NCI-H2029 treated with DMSO at 0.1 percent for 48 hours (cell line): ENCODE results near the gene DNAAF5.

Experiments used
- DNase-seq: peaks from one replicate; lab custom pipeline; 2025; lab: John Stamatoyannopoulos, UW

Gene DNAAF5

GRCh38 chr7:707296-708000, 19.1 kb upstream of the DNAAF5 start:
- DNase-seq = no peak

- no peak for DNase-seq
Observed at GRCh38 chr7:710161-710560, 16.3 kb upstream of the DNAAF5 start.

GRCh38 chr7:711093-711921, 15.2 kb upstream of the DNAAF5 start:
- no peak for DNase-seq

GRCh38 chr7:711922-712380, 14.5 kb upstream of the DNAAF5 start:
- DNase-seq = no peak

- DNase-seq = no peak
Observed at GRCh38 chr7:712381-713138, 13.9 kb upstream of the DNAAF5 start.

- DNase-seq = no peak
Observed at GRCh38 chr7:713139-713457, 13.4 kb upstream of the DNAAF5 start.

GRCh38 chr7:713488-714230, 12.8 kb upstream of the DNAAF5 start:
- no peak for DNase-seq

GRCh38 chr7:714251-714671, 12.2 kb upstream of the DNAAF5 start:
- DNase-seq = no peak

- DNase-seq = no peak
Observed at GRCh38 chr7:716222-716621, 10.3 kb upstream of the DNAAF5 start.

- DNase-seq = no peak
Observed at GRCh38 chr7:716636-717035, 9.9 kb upstream of the DNAAF5 start.

- DNase-seq = no peak
Observed at GRCh38 chr7:721619-722248, 4.8 kb upstream of the DNAAF5 start.

- DNase-seq = no peak
Observed at GRCh38 chr7:723541-723940, 3.0 kb upstream of the DNAAF5 start.

- no peak for DNase-seq
Observed at GRCh38 chr7:724298-724697, 2.2 kb upstream of the DNAAF5 start.

GRCh38 chr7:725223-726005, 1.1 kb upstream of the DNAAF5 start:
- no peak for DNase-seq

- DNase-seq = no peak
Observed at GRCh38 chr7:726854-727103, 280 bp downstream of the DNAAF5 start.

GRCh38 chr7:727104-727805, 756 bp downstream of the DNAAF5 start, which contains the start of gene PRKAR1B:
TSS of gene PRKAR1B (minus strand) at chr7:727281. CDS start at chr7:711505, 15,776 bp downstream.
- no peak for DNase-seq

GRCh38 chr7:727806-728460, 1.4 kb downstream of the DNAAF5 start:
- DNase-seq = no peak

GRCh38 chr7:728602-729001, 2.1 kb downstream of the DNAAF5 start:
- DNase-seq = no peak

GRCh38 chr7:729140-730000, 2.9 kb downstream of the DNAAF5 start:
- DNase-seq = no peak
